Ovary (tissue), 3 donors: ENCODE data around the gene GUCY1A2.

ENCODE experiments used
- EP300 ChIP-seq: sonication (generic); formaldehyde crosslinking; IDR thresholded peaks from one replicate; pipeline ENCODE4 v1.6.1; 2017; ENCODE audit warnings: antibody characterized with exemption
- POLR2A ChIP-seq: fragments of 450-650 bp; IDR thresholded peaks from one replicate; pipeline ENCODE4 v1.6.1; 2017; ENCODE audit warnings: antibody characterized with exemption, mild to moderate bottlenecking, moderate library complexity
- TF ChIP-seq, protein P1 (sequence below), 3 donors: fragments of 450-650 bp in 2 of 3; fragments of 200-600 bp in 1 of 3; IDR thresholded peaks; one replicate each; pipeline versions ENCODE4 v1.5.1 to v1.8.0; 2016 to 2022; ENCODE audit warnings: antibody characterized with exemption in 3 of 3, mild to moderate bottlenecking in 1 of 3
- donor health status: DM: no; HTN: no; CAD: no.

DNA sequence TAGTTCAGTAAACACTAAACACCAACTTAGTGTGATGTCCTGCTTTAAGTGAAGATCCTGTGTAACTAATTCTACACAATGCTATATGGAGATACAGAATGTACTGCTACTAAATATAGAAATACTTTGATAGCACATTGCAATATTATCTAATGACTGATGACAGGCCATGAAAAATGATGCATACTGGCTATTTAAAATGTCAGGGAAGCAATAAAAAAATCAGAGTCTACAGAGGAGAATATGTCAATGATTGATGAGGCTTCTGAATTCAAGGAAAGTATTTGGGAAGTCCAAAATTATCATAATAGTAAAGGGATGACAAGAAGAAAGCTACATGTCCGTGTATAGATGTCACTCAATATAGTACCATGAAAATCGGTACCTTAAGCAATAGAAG, 55.3 kb downstream of the GUCY1A2 start:
- no peak for TF ChIP-seq POLR2A
- no peak for TF ChIP-seq EP300
- TF ChIP-seq, protein P1, sequence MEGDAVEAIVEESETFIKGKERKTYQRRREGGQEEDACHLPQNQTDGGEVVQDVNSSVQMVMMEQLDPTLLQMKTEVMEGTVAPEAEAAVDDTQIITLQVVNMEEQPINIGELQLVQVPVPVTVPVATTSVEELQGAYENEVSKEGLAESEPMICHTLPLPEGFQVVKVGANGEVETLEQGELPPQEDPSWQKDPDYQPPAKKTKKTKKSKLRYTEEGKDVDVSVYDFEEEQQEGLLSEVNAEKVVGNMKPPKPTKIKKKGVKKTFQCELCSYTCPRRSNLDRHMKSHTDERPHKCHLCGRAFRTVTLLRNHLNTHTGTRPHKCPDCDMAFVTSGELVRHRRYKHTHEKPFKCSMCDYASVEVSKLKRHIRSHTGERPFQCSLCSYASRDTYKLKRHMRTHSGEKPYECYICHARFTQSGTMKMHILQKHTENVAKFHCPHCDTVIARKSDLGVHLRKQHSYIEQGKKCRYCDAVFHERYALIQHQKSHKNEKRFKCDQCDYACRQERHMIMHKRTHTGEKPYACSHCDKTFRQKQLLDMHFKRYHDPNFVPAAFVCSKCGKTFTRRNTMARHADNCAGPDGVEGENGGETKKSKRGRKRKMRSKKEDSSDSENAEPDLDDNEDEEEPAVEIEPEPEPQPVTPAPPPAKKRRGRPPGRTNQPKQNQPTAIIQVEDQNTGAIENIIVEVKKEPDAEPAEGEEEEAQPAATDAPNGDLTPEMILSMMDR (IDR thresholded peaks at IDR 0.05), result no peak
